GM21825 (cell line): ENCODE results near the gene MPIG6B.

Source experiments
- ATAC-seq: cut with Tn5 transposase; IDR thresholded peaks from one replicate; pipeline ENCODE4 v1.9.1; 2021; ENCODE audit warnings: mild to moderate bottlenecking, moderate library complexity; ENCODE audit not compliant: unreplicated experiment

The MPIG6B gene

GRCh38 chr6:31765559-31765909, 42.4 kb downstream of the MPIG6B start:
- no peak for ATAC-seq

GRCh38 chr6:31765910-31766794, 43.0 kb downstream of the MPIG6B start:
- no peak for ATAC-seq

DNA sequence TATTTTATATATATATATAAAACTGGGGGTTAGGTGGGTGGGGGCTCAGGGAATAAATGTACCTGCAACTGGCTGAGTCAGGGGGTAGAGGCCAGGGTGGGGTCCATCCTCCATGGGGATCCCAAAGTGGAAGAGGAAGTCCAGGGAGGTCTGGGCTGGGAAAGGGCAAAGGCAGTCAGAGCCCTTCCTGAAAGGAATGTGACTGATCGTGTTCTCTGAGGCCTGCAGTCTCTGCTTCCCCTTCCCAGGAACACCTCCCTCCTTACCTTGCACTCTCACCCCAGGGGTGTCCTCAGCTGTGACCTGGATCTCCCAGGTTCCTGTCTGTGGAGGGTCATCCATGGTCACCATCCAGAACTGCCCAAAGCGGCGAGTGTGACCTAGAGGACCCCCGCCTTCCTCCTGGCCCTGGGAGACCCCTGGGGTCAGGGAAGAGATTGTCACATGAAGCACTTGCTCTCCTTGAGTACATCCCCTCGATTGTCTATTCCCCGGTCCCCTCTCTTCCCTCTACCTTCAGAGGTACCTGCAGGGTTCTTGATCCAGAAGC, 44.0 kb downstream of the MPIG6B start:
- no peak for ATAC-seq

DNA sequence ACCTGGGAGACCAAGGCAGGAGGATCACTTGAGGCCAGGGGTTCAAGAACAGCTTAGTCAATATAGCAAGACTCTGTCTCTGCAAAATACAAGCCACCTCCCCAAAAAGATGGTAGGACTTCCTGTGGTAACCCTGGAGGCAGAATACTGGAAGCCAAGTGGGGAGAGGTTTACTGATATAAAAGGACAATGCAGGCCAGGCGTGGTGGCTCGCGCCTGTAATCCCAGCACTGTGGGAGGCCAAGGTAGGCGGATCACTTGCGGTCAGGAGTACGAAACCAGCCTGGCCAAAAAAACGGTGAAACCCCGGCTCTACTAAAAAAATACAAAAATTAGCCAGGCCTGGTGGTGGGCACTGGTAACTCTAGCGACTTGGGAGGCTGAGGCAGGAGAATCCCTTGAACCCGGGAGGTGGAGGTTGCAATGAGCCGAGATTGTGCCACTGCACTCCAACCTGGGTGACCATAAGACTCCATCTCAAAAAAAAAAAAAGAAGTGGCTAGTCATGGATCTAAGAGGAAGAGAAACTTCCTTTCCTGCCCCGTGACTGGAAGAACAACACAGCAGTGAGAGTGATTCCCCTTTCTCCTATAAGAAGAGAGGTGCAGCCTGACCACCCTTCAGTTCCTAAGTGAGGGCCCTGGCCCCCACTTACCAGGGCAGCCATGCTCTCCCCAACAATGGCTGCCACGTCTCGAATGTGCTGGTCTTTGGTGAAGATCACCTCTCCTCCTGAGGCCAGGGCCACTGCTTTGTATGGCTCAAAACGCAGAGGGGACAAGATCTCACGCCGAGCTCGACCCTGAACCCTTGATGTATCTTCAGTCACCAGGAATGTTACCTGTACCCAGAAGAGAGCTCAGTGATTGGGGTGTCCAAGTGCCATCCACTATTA, 45.4 kb downstream of the MPIG6B start:
- no peak for ATAC-seq

DNA sequence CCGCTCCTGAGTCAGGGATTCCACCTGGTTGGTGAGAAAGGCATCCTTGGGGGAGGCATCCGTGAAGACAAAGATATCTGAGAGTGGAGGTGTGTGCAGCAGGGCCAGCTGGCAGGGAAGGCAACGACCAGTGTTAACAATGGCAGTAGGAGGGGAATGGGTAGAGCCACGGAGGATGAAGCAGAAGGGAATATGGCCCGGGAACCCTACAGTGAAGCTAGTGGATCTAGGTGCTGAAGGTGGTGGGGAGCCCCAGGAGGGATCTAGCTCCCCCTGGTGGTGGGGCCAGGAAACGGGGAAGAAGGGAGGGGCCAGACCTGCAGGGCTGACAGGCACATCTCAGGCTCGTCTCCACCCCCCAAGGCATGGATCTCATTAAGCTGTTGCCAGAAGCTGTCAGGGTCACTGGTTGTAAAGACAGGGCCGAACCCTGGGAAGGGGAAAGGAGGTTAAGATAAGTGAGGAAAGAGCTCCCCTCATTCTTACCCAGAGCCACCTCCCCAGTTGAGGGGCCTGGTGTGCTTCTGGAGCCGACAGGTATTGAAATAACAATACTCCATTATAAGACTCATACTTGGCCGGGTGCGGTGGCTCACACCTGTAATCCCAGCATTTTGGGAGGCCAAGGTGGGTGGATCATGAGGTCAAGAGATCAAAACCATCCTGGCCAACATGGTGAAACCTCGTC, 46.7 kb downstream of the MPIG6B start:
- no peak for ATAC-seq

DNA sequence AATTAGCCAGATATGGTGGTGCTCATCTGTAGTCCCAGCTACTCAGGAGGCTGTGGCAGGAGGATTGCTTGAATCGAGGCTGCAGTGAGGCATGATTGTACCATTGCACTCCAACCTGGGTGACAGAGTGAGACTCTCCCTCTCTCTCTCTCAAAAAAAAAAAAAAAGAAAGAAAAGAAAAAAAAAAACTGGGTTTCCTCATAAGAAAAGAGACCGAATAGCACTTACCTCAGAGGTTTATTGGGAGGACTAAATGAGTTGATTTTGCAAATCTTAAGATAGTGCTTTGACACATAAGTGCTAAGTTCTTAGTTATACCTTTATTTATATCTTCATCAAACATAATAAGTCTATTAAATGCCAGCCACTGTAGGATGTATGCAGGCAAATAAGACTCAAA, 47.7 kb downstream of the MPIG6B start:
- no peak for ATAC-seq

- no peak for ATAC-seq
Measured at GRCh38 chr6:31771992-31772358, 48.8 kb downstream of the MPIG6B start.

GRCh38 chr6:31775184-31775583, 52.0 kb downstream of the MPIG6B start:
- no peak for ATAC-seq

DNA sequence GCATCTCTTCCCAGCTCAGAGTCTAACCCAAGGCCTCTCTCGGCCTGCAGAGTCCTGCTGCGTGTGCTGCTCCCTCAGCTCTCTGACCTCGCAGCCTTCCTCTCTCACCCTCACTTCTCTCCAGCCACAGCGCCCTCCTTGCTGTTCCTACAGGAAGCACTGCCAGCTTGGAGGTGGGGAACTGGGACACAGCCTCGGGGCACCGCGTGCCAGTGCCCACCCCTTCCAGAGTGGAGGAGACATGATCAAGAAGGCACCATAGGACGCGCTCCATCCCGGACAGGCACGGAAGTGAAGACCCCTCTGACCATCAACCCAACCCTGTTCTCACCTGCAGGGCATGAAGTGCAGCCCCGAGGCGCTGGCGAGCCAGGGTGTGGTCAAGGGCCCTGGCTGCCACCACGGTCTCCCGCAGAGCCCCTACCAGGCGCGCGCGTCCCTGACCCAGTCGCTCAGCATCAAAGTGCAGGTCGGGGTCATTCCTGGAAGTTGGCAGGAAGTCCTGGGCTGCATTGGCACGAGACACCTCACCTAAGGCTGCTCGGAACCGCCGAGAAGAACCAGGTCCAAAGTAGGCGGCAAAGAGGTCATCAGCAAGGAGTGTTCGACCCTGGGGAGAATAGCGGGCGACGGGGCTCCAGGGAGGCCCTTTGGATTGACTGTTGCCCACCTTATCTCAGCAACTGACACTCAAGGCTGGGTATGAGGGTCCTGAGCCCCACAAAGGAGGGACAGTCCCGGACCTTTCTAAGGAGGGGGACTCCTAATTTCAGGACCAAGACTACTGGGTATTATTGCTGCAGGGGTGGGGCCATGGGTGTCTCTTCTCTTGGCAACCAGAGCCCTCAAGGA, 52.7 kb downstream of the MPIG6B start:
- ATAC-seq, result no peak
